OCI-LY1 (cell line): ENCODE measurements around the gene USP38.
A peak's percentile ranks its signal among the peaks of the same experiment; 100 is the strongest.

Source experiments
- H2AFZ ChIP-seq: fragments of 200-600 bp; sonication (generic), shearing (Covaris generic); 2 replicates; pipeline ENCODE4 v1.6.0; 2014; ENCODE audit warnings: antibody characterized with exemption, mild to moderate bottlenecking, low read length
- H3F3A ChIP-seq: fragments of 200-600 bp; sonication (generic), shearing (Covaris generic); 2 replicates; pipeline ENCODE4 v1.6.0; 2014; ENCODE audit warnings: mild to moderate bottlenecking, antibody characterized with exemption, low read length, moderate library complexity; ENCODE audit not compliant: insufficient read depth
- H3K27ac ChIP-seq: fragments of 200-600 bp; sonication (generic); 2 replicates; pipeline ENCODE4 v1.5.1; 2014; ENCODE audit warnings: low read length, mixed run types, mild to moderate bottlenecking, low read depth; ENCODE audit not compliant: poor library complexity, severe bottlenecking
- H3K27me3 ChIP-seq: fragments of 200-600 bp; sonication (generic); 2 replicates; pipeline ENCODE4 v1.6.0; 2014; ENCODE audit warnings: antibody characterized with exemption, mild to moderate bottlenecking, low read length, moderate library complexity; ENCODE audit not compliant: insufficient read depth
- H3K36me3 ChIP-seq: fragments of 200-600 bp; sonication (generic); 2 replicates; pipeline ENCODE4 v1.6.1; 2014; ENCODE audit warnings: mild to moderate bottlenecking, antibody characterized with exemption, low read length, moderate library complexity, mixed read lengths; ENCODE audit not compliant: insufficient read depth
- H3K4me1 ChIP-seq: fragments of 200-600 bp; sonication (generic); 2 replicates; pipeline ENCODE4 v1.5.1; 2014; ENCODE audit warnings: mild to moderate bottlenecking, low read length, moderate library complexity; ENCODE audit not compliant: insufficient read depth, severe bottlenecking
- H3K4me2 ChIP-seq: fragments of 200-600 bp; sonication (generic), shearing (Covaris generic); 2 replicates; pipeline ENCODE4 v1.6.1; 2014; ENCODE audit warnings: low read length
- H3K4me3 ChIP-seq: fragments of 200-600 bp; sonication (generic); 2 replicates; pipeline ENCODE4 v1.5.1; 2014; ENCODE audit warnings: low read length, low read depth, mild to moderate bottlenecking, mixed read lengths; ENCODE audit not compliant: poor library complexity, severe bottlenecking
- H3K79me2 ChIP-seq: fragments of 200-600 bp; shearing (Covaris generic); 2 replicates; pipeline ENCODE4 v1.6.1; 2016; ENCODE audit warnings: mixed run types, low read length, mixed read lengths; ENCODE audit not compliant: insufficient read depth
- H3K9ac ChIP-seq: fragments of 200-600 bp; sonication (generic), shearing (Covaris generic); 2 replicates; pipeline ENCODE4 v1.6.1; 2014; ENCODE audit warnings: mild to moderate bottlenecking, low read length, mixed read lengths
- H3K9me2 ChIP-seq: fragments of 200-600 bp; sonication (generic), shearing (Covaris generic); 2 replicates; pipeline ENCODE4 v1.6.1; 2014; ENCODE audit warnings: low read depth, mild to moderate bottlenecking, low read length, mixed read lengths
- H3K9me3 ChIP-seq: fragments of 200-600 bp; shearing (Covaris generic); 2 replicates; pipeline ENCODE4 v1.6.1; 2014; ENCODE audit warnings: low read length, mixed read lengths
- H4K20me1 ChIP-seq: fragments of 200-600 bp; sonication (generic), shearing (Covaris generic); 2 replicates; pipeline ENCODE4 v1.6.0; 2016; ENCODE audit warnings: mild to moderate bottlenecking, low read length; ENCODE audit not compliant: insufficient read depth
- CTCF ChIP-seq: fragments of 200-600 bp; sonication (generic), shearing (Covaris generic); IDR thresholded peaks from 2 replicates; pipeline ENCODE4 v1.5.1; 2017; ENCODE audit warnings: mild to moderate bottlenecking, antibody characterized with exemption, low read length, moderate library complexity, mixed read lengths
- EZH2 ChIP-seq: fragments of 200-600 bp; sonication (generic), shearing (Covaris generic); IDR thresholded peaks from 2 replicates; pipeline ENCODE4 v1.8.0; 2017; ENCODE audit warnings: borderline replicate concordance, mixed run types, mild to moderate bottlenecking, antibody characterized with exemption, low read length, moderate library complexity, mixed read lengths

USP38 gene

DNA sequence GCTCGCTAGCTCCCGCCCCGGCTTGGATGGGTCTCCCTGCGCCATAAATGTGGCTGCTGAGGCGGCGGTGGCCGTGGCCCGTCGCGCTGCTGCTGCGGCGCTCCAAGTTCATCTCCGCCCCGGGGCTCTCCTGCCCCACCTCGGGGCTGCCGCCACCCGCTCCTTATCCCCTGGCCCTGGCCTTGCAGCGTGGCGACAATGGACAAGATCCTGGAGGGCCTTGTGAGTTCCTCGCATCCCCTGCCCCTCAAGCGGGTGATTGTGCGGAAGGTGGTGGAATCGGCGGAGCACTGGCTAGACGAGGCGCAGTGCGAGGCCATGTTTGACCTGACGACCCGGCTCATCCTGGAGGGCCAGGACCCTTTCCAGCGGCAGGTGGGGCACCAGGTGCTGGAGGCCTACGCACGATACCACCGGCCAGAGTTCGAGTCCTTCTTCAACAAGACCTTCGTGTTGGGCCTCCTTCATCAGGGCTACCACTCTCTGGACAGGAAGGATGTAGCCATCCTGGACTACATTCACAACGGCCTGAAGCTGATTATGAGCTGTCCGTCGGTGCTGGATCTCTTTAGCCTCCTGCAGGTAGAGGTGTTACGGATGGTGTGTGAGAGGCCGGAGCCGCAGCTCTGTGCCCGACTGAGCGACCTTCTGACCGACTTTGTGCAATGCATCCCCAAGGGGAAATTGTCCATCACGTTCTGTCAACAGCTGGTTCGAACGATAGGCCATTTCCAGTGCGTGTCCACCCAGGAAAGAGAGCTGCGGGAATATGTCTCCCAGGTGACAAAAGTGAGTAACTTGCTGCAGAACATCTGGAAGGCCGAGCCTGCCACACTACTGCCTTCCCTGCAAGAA lies 763 bp downstream of the USP38 start:
- Histone ChIP-seq H3K27ac (peak overlapping the region; percentile 2), H3K4me2 (peak overlapping the region; percentile 67), H3F3A (no peaks in the 10 kb centered on the region), H3K27me3 (no peaks in the 10 kb centered on the region), H3K9me2 (no peaks in the 10 kb centered on the region), H3K36me3 (peaks cover 21% of the 10 kb centered on the region; the same call in 1 of the 2 replicates), H3K79me2 (peaks cover 58% of the 10 kb centered on the region), H3K4me1 (peaks cover 57% of the 10 kb centered on the region), H4K20me1 (no peaks in the 10 kb centered on the region), H3K4me3 (peak overlapping the region; percentile 88), H3K9me3 (no peaks in the 10 kb centered on the region), H3K9ac (peak overlapping the region; percentile 93), H2AFZ (no peak overlapping the region)
- TF ChIP-seq EZH2 (no peak), CTCF (0 out of 2 replicates have a peak, but pooled peaks have one; percentile 7)

GRCh38 chr4:143186212-143186611 lies 1.5 kb downstream of the USP38 start:
- Histone ChIP-seq H3K36me3 (peaks cover 28% of the 10 kb centered on the region; the same call in 1 of the 2 replicates), H3K79me2 (peaks cover 58% of the 10 kb centered on the region), H3K9me3 (no peaks in the 10 kb centered on the region), H3K4me3 (peak overlapping the region; percentile 88), H3K9ac (peak overlapping the region; percentile 93), H4K20me1 (no peaks in the 10 kb centered on the region), H3F3A (no peaks in the 10 kb centered on the region), H3K4me1 (peaks cover 57% of the 10 kb centered on the region), H3K27ac (no peak overlapping the region), H3K27me3 (no peaks in the 10 kb centered on the region), H3K4me2 (peak overlapping the region; percentile 67), H3K9me2 (no peaks in the 10 kb centered on the region), H2AFZ (no peak overlapping the region)
- TF ChIP-seq EZH2, result no peak
- TF ChIP-seq CTCF, result no peak

DNA sequence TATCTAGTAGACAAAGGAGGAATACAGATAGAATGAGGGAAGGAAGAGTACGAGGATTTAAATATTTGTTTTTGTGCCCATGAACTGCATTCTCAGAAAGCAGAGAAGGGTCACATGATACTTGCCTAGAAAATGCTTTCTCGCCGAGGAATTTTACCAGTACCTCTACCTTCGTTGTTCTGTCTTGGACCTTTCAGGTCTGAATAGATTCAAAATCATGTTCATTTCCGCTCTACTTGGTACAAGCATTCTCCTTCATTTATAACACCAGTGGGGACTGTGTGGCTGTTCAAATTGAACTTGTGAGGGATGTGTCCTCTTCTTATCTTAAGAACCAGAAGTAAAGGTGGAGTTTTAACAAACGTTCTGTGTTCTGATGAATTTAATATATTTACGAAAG lies 1.9 kb downstream of the USP38 start:
- H3K9ac ChIP-seq, result peak overlapping the region; percentile 93
- H3K27me3 ChIP-seq, result no peaks in the 10 kb centered on the region
- no peak overlapping the region for H3K27ac ChIP-seq
- peak overlapping the region; percentile 88 for H3K4me3 ChIP-seq
- H3K9me3 ChIP-seq, result no peaks in the 10 kb centered on the region
- TF ChIP-seq CTCF, result no peak
- no peak for TF ChIP-seq EZH2
- peaks cover 31% of the 10 kb centered on the region; the same call in 1 of the 2 replicates for H3K36me3 ChIP-seq
- no peak overlapping the region for H2AFZ ChIP-seq
- peaks cover 58% of the 10 kb centered on the region for H3K79me2 ChIP-seq
- H3K4me2 ChIP-seq, result peak overlapping the region; percentile 67
- H3K9me2 ChIP-seq, result no peaks in the 10 kb centered on the region
- H3K4me1 ChIP-seq, result peaks cover 57% of the 10 kb centered on the region
- no peaks in the 10 kb centered on the region for H4K20me1 ChIP-seq
- no peaks in the 10 kb centered on the region for H3F3A ChIP-seq
